HepG2 (cell line): Measurements from ENCODE around the gene MIS18BP1. TPM values are rescaled to one million over a fixed set of nuclear protein-coding genes. Genes with fewer than 3 reads are reported as not detected.
A peak's percentile ranks its signal among the peaks of the same experiment; 100 is the strongest.

Experiments used
- ARNTL ChIP-seq: sonication (generic); formaldehyde crosslinking; IDR thresholded peaks from 2 replicates; pipeline ENCODE4 v1.4.0; 2020; ENCODE audit warnings: mild to moderate bottlenecking, missing genetic modification reagents
- BRCA1 ChIP-seq: sonication (generic); formaldehyde crosslinking; IDR thresholded peaks from 2 replicates; pipeline ENCODE4 v1.4.0; 2020; ENCODE audit warnings: missing genetic modification reagents
- BRD4 ChIP-seq: sonication (generic); formaldehyde crosslinking; IDR thresholded peaks from 2 replicates; pipeline ENCODE4 v1.4.0; 2020; ENCODE audit warnings: missing genetic modification reagents
- DDIT3 ChIP-seq: sonication (generic); formaldehyde crosslinking; IDR thresholded peaks from 2 replicates; pipeline ENCODE4 v1.4.0; 2020; ENCODE audit warnings: mild to moderate bottlenecking, missing genetic modification reagents
- ETS1 ChIP-seq: sonication (generic); formaldehyde crosslinking; IDR thresholded peaks from 2 replicates; pipeline ENCODE4 v1.4.0; 2020; ENCODE audit warnings: missing genetic modification reagents
- HNF4A ChIP-seq: sonication (generic); formaldehyde crosslinking; IDR thresholded peaks from 2 replicates; pipeline ENCODE4 v1.4.0; 2020; ENCODE audit warnings: missing genetic modification reagents
- KLF9 ChIP-seq: IDR thresholded peaks from 2 replicates; pipeline ENCODE4 v1.6.1; 2016; ENCODE audit warnings: low read depth
- PCBP2 ChIP-seq: fragments of 200-400 bp; formaldehyde crosslinking; optimal IDR thresholded peaks from 2 replicates; pipeline ENCODE3; 2018; ENCODE audit warnings: low read length, low read depth; ENCODE audit not compliant: poor library complexity, severe bottlenecking
- RFXANK ChIP-seq: IDR thresholded peaks from 2 replicates; pipeline ENCODE4 v1.6.1; 2016
- SALL1 ChIP-seq: sonication (generic); formaldehyde crosslinking; IDR thresholded peaks from 2 replicates; pipeline ENCODE4 v1.8.0; 2022; ENCODE audit warnings: mild to moderate bottlenecking, missing genetic modification reagents
- SNAI1 ChIP-seq: sonication (generic); formaldehyde crosslinking; IDR thresholded peaks from 2 replicates; pipeline ENCODE4 v1.5.0; 2020; ENCODE audit warnings: mild to moderate bottlenecking, missing genetic modification reagents, borderline replicate concordance
- THAP9 ChIP-seq: sonication (generic); formaldehyde crosslinking; IDR thresholded peaks from 2 replicates; pipeline ENCODE4; 2020; ENCODE audit warnings: missing genetic modification reagents, mild to moderate bottlenecking, borderline replicate concordance
- ZBTB38 ChIP-seq: sonication (generic); formaldehyde crosslinking; IDR thresholded peaks from 2 replicates; pipeline ENCODE4 v1.5.1; 2020; ENCODE audit warnings: mild to moderate bottlenecking, missing genetic modification reagents
- ZBTB42 ChIP-seq: sonication (generic); formaldehyde crosslinking; IDR thresholded peaks from 2 replicates; pipeline ENCODE4 v1.5.0; 2020; ENCODE audit warnings: mild to moderate bottlenecking, missing genetic modification reagents
- ZBTB43 ChIP-seq: sonication (generic); formaldehyde crosslinking; conservative IDR thresholded peaks from 2 replicates; pipeline ENCODE4 v1.4.0; 2020; ENCODE audit warnings: missing genetic modification reagents
- ZMYM3 ChIP-seq: sonication (generic); formaldehyde crosslinking; IDR thresholded peaks from 2 replicates; pipeline ENCODE4 v1.5.1; 2020; ENCODE audit warnings: mild to moderate bottlenecking, missing genetic modification reagents
- ZNF354B ChIP-seq: sonication (generic); formaldehyde crosslinking; IDR thresholded peaks from 2 replicates; pipeline ENCODE4 v1.8.0; 2022; ENCODE audit warnings: mild to moderate bottlenecking, missing genetic modification reagents
- ZNF609 ChIP-seq: sonication (generic); formaldehyde crosslinking; IDR thresholded peaks from 2 replicates; pipeline ENCODE4 v1.4.0; 2020; ENCODE audit warnings: mild to moderate bottlenecking, missing genetic modification reagents, borderline replicate concordance
- ZNF776 ChIP-seq: sonication (generic); formaldehyde crosslinking; IDR thresholded peaks from 2 replicates; pipeline ENCODE4 v1.4.0; 2020; ENCODE audit warnings: mild to moderate bottlenecking, missing genetic modification reagents
- polyA plus RNA-seq, 8 experiments: library from polyadenylated mRNA; depleted of rRNA in 3 of 8; stranded (reverse) in 7 of 8; unstranded in 1 of 8; fragments of >200 nt; fragmentation: Illumina TruSeq in 4 of 8; extraction: Trizol in 4 of 8; gene quantifications; 2 replicates each; pipeline versions ENCODE4 v1.2.1 to v1.2.3, GENCODE V29; 2011 to 2016; ENCODE audit warnings: low read depth in 4 of 8, missing spikeins in 1 of 8, mixed read lengths in 1 of 8; ENCODE audit not compliant: insufficient read depth in 1 of 8
- total RNA-seq, 5 experiments: library from RNA; depleted of rRNA; stranded (reverse); fragments of >200 nt; fragmentation: Illumina TruSeq; extraction: Trizol; gene quantifications; 2 replicates each; pipeline ENCODE4 v1.2.3, GENCODE V29; 2016; ENCODE audit warnings: low read depth in 1 of 5

The MIS18BP1 gene
- total and polyA plus RNA-seq, 2 of the 13 experiments (the other 11 are each of a cell fraction or from before 2014, with no cell fraction given) = 9.5 to 36.4 TPM

- TF ChIP-seq THAP9 (CRISPR knock-in tag) = peak; percentile 80
- TF ChIP-seq ARNTL (CRISPR knock-in tag) = peak; percentile 67
- TF ChIP-seq HNF4A (CRISPR knock-in tag) = peak; percentile 50; the same call in 1 of the 2 replicates
- peak; percentile 97 for TF ChIP-seq SALL1 (CRISPR knock-in tag)
- peak; percentile 52; the same call in 1 of the 2 replicates for TF ChIP-seq ZBTB38 (CRISPR knock-in tag)
- TF ChIP-seq ZNF354B (CRISPR knock-in tag) = 0 out of 2 replicates have a peak, but pooled peaks have one; percentile 30
- no peak for TF ChIP-seq BRCA1 (CRISPR knock-in tag)
- TF ChIP-seq RFXANK (CRISPR knock-in tag) = no peak
- peak; percentile 60; the same call in 1 of the 2 replicates for TF ChIP-seq KLF9 (CRISPR knock-in tag)
- peak; percentile 27; the same call in 1 of the 2 replicates for TF ChIP-seq ZNF776
- peak; percentile 74 for TF ChIP-seq ZMYM3 (CRISPR knock-in tag)
- peak; percentile 83; the same call in 1 of the 2 replicates for TF ChIP-seq ZBTB43 (CRISPR knock-in tag)
- TF ChIP-seq BRD4 = 0 out of 2 replicates have a peak, but pooled peaks have one; percentile 58
- TF ChIP-seq PCBP2 = no peak
- no peak for TF ChIP-seq DDIT3
- peak; percentile 95; the same call in 1 of the 2 replicates for TF ChIP-seq ZBTB42 (CRISPR knock-in tag)
- TF ChIP-seq ETS1 = no peak
- TF ChIP-seq SNAI1 (CRISPR knock-in tag) = no peak
- TF ChIP-seq ZNF609 (CRISPR knock-in tag) = no peak; the same call in 1 of the 2 replicates
These were observed at the start of gene MIS18BP1 (continued) for GRCh38 chr14:45253070-45253753.
